Karpas-422 (cell line): ENCODE measurements around the gene TMEM236. TPM values are rescaled to one million over a fixed set of nuclear protein-coding genes. Genes with fewer than 3 reads are reported as not detected.
"Not testable (repeated sequence)": the region's sequence is repeated elsewhere in the genome, so short reads cannot be mapped to it uniquely, and the experiment has no call there.

Source experiments
- DNase-seq: peaks from one replicate; pipeline ENCODE4 v3.0.0-alpha.2; 2015
- H2AFZ ChIP-seq: fragments of 200-600 bp; sonication (generic); 2 replicates; pipeline ENCODE4 v1.6.1; 2014; ENCODE audit warnings: antibody characterized with exemption, low read length, mixed read lengths
- H3K27ac ChIP-seq: fragments of 200-600 bp; sonication (generic); 2 replicates; pipeline ENCODE4 v1.5.1; 2014; ENCODE audit warnings: mild to moderate bottlenecking, low read length, moderate library complexity
- H3K27me3 ChIP-seq: fragments of 200-600 bp; sonication (generic); 2 replicates; pipeline ENCODE4 v1.6.1; 2014; ENCODE audit warnings: low read length, mixed read lengths
- H3K36me3 ChIP-seq: fragments of 200-600 bp; sonication (generic); 2 replicates; pipeline ENCODE4 v1.6.1; 2014; ENCODE audit warnings: low read length, mixed read lengths; ENCODE audit not compliant: insufficient read depth
- H3K4me1 ChIP-seq: fragments of 200-600 bp; sonication (generic); 2 replicates; pipeline ENCODE4 v1.6.1; 2014; ENCODE audit warnings: mild to moderate bottlenecking, low read length, mixed read lengths
- H3K4me2 ChIP-seq: fragments of 200-600 bp; sonication (generic); 2 replicates; pipeline ENCODE4 v1.6.1; 2014; ENCODE audit warnings: low read length, low read depth, mild to moderate bottlenecking; ENCODE audit not compliant: poor library complexity, severe bottlenecking
- H3K4me3 ChIP-seq: fragments of 200-600 bp; sonication (generic); 2 replicates; pipeline ENCODE4 v1.5.1; 2014; ENCODE audit warnings: mild to moderate bottlenecking, antibody characterized with exemption, low read length, mixed read lengths
- H3K79me2 ChIP-seq: fragments of 200-600 bp; sonication (generic); 2 replicates; pipeline ENCODE4 v1.6.1; 2014; ENCODE audit warnings: mild to moderate bottlenecking, low read length, mixed read lengths
- H3K9ac ChIP-seq: fragments of 200-600 bp; sonication (generic); 2 replicates; pipeline ENCODE4 v1.6.0; 2014; ENCODE audit warnings: low read length
- H3K9me2 ChIP-seq: fragments of 200-600 bp; sonication (generic), shearing (Covaris generic); replicated peaks from 2 replicates; pipeline ENCODE4 v1.6.0; 2014; ENCODE audit warnings: mild to moderate bottlenecking, low read length, moderate library complexity; ENCODE audit not compliant: insufficient read depth
- H3K9me3 ChIP-seq: fragments of 300-700, 200-600 bp; sonication (generic); 2 replicates; pipeline ENCODE4 v1.6.1; 2014; ENCODE audit warnings: low read length, mixed read lengths
- H4K20me1 ChIP-seq: fragments of 200-600 bp; sonication (generic); 2 replicates; pipeline ENCODE4 v1.6.1; 2014; ENCODE audit warnings: mild to moderate bottlenecking, antibody characterized with exemption, low read length, low read depth; ENCODE audit not compliant: insufficient read depth
- total RNA-seq: library from RNA; depleted of rRNA; stranded (reverse); fragments of >200 nt; shearing (Covaris generic); gene quantifications from 2 replicates; pipeline ENCODE4 v1.2.3, GENCODE V29; 2014; ENCODE audit warnings: low replicate concordance

TMEM236 gene
- total RNA-seq, 1 experiment from 2014 or later, result 0.19 TPM

- Histone ChIP-seq H2AFZ (no peak overlapping the region), H3K36me3 (peaks cover 24% of the 10 kb centered on the region), H3K9ac (no peak overlapping the region), H3K9me2 (no peaks in the 10 kb centered on the region), H4K20me1 (no peaks in the 10 kb centered on the region), H3K27ac (no peak overlapping the region), H3K9me3 (no peaks in the 10 kb centered on the region), H3K4me2 (no peak overlapping the region), H3K4me1 (no peaks in the 10 kb centered on the region), H3K4me3 (no peak overlapping the region), H3K79me2 (no peaks in the 10 kb centered on the region), H3K27me3 (no peaks in the 10 kb centered on the region)
- no peak for DNase-seq
These were observed 35.8 kb upstream of the TMEM236 start for GRCh38 chr10:17716161-17716560.

GRCh38 chr10:17722317-17723014 lies 29.5 kb upstream of the TMEM236 start:
- H3K36me3 ChIP-seq, result not testable (repeated sequence)

GRCh38 chr10:17725703-17726102 lies 26.3 kb upstream of the TMEM236 start:
- H3K4me1 ChIP-seq, result no peaks in the 10 kb centered on the region
- H3K4me3 ChIP-seq, result no peak overlapping the region
- no peak overlapping the region for H3K4me2 ChIP-seq
- no peaks in the 10 kb centered on the region for H3K27me3 ChIP-seq
- H2AFZ ChIP-seq, result no peak overlapping the region
- H3K9me2 ChIP-seq, result no peaks in the 10 kb centered on the region
- H3K27ac ChIP-seq, result no peak overlapping the region
- no peak overlapping the region for H3K9ac ChIP-seq
- H3K36me3 ChIP-seq, result no peaks in the 10 kb centered on the region
- H3K79me2 ChIP-seq, result no peaks in the 10 kb centered on the region
- H4K20me1 ChIP-seq, result no peaks in the 10 kb centered on the region
- no peaks in the 10 kb centered on the region for H3K9me3 ChIP-seq
- no peak for DNase-seq

More at GRCh38 chr10:17722317-17723014, 29.5 kb upstream of the TMEM236 start:
- not testable (repeated sequence) for H3K9me3 ChIP-seq, H3K9me2 ChIP-seq, H4K20me1 ChIP-seq, DNase-seq, H3K79me2 ChIP-seq, H3K9ac ChIP-seq, H3K4me1 ChIP-seq, H2AFZ ChIP-seq, H3K27ac ChIP-seq, H3K4me2 ChIP-seq, H3K27me3 ChIP-seq, H3K4me3 ChIP-seq

- Histone ChIP-seq H3K4me3 (no peak overlapping the region), H3K27ac (no peak overlapping the region), H3K9me3 (no peaks in the 10 kb centered on the region), H3K9me2 (no peaks in the 10 kb centered on the region), H3K27me3 (no peaks in the 10 kb centered on the region), H2AFZ (no peak overlapping the region), H3K4me1 (no peaks in the 10 kb centered on the region), H3K9ac (no peak overlapping the region), H3K36me3 (no peaks in the 10 kb centered on the region), H3K79me2 (no peaks in the 10 kb centered on the region), H4K20me1 (no peaks in the 10 kb centered on the region), H3K4me2 (no peak overlapping the region)
- DNase-seq, result no peak
These were observed 22.4 kb upstream of the TMEM236 start for GRCh38 chr10:17729630-17730029.

- no peaks in the 10 kb centered on the region for H3K9me3 ChIP-seq
- H3K4me2 ChIP-seq, result no peak overlapping the region
These were observed 21.3 kb upstream of the TMEM236 start for GRCh38 chr10:17730667-17731066.

GRCh38 chr10:17731331-17732020 lies 20.5 kb upstream of the TMEM236 start:
- no peak for DNase-seq
- H3K27ac ChIP-seq, result no peak overlapping the region

More at GRCh38 chr10:17730667-17731066, 21.3 kb upstream of the TMEM236 start:
- Histone ChIP-seq H3K27ac (no peak overlapping the region), H3K4me1 (no peaks in the 10 kb centered on the region), H2AFZ (no peak overlapping the region), H3K4me3 (no peak overlapping the region), H3K79me2 (no peaks in the 10 kb centered on the region), H3K36me3 (no peaks in the 10 kb centered on the region), H3K9ac (no peak overlapping the region), H3K27me3 (no peaks in the 10 kb centered on the region), H4K20me1 (no peaks in the 10 kb centered on the region), H3K9me2 (no peaks in the 10 kb centered on the region)
- no peak for DNase-seq

GRCh38 chr10:17733620-17734019 lies 18.4 kb upstream of the TMEM236 start:
- H3K4me3 ChIP-seq, result no peak overlapping the region
- no peaks in the 10 kb centered on the region for H3K36me3 ChIP-seq
- no peak overlapping the region for H3K4me2 ChIP-seq
- no peaks in the 10 kb centered on the region for H3K4me1 ChIP-seq
- no peaks in the 10 kb centered on the region for H3K9me2 ChIP-seq
- H3K27ac ChIP-seq, result no peak overlapping the region
- no peak for DNase-seq
- no peaks in the 10 kb centered on the region for H3K79me2 ChIP-seq
- no peaks in the 10 kb centered on the region for H4K20me1 ChIP-seq
- no peaks in the 10 kb centered on the region for H3K27me3 ChIP-seq
- H3K9ac ChIP-seq, result no peak overlapping the region
- H2AFZ ChIP-seq, result no peak overlapping the region
- H3K9me3 ChIP-seq, result no peaks in the 10 kb centered on the region

More at GRCh38 chr10:17731331-17732020, 20.5 kb upstream of the TMEM236 start:
- Histone ChIP-seq H3K9me2 (no peaks in the 10 kb centered on the region), H3K4me3 (no peak overlapping the region), H3K36me3 (no peaks in the 10 kb centered on the region), H2AFZ (no peak overlapping the region), H3K4me1 (no peaks in the 10 kb centered on the region), H3K27me3 (no peaks in the 10 kb centered on the region), H3K79me2 (no peaks in the 10 kb centered on the region), H4K20me1 (no peaks in the 10 kb centered on the region), H3K4me2 (no peak overlapping the region), H3K9ac (no peak overlapping the region), H3K9me3 (no peaks in the 10 kb centered on the region)

GRCh38 chr10:17734432-17735080 lies 17.4 kb upstream of the TMEM236 start:
- Histone ChIP-seq H4K20me1 (no peaks in the 10 kb centered on the region), H3K4me3 (no peak overlapping the region), H3K9me3 (no peaks in the 10 kb centered on the region), H3K27ac (no peak overlapping the region), H3K4me2 (no peak overlapping the region), H2AFZ (no peak overlapping the region), H3K4me1 (no peaks in the 10 kb centered on the region), H3K79me2 (no peaks in the 10 kb centered on the region), H3K36me3 (no peaks in the 10 kb centered on the region), H3K27me3 (no peaks in the 10 kb centered on the region), H3K9me2 (no peaks in the 10 kb centered on the region), H3K9ac (no peak overlapping the region)
- DNase-seq, result no peak
